Measurements from ENCODE around the gene CLDN22. TPM values are rescaled to one million over a fixed set of nuclear protein-coding genes. Genes with fewer than 3 reads are reported as not detected.

CLDN22 gene
- polyA plus RNA-seq (ENCODE audit: insufficient read length): 0.71 TPM
- long read RNA-seq, donor 1, transcript CLDN22-201 (1 exons, 2,581 nt): major isoform, 63 of 63 reads
- long read RNA-seq, donor 1, partial matches to known transcripts: 0 of 63 reads
- long read RNA-seq, donor 1, other reads (novel, unspliced or antisense): 0 of 63 reads
- long read RNA-seq, donor 2, transcript CLDN22-201 (1 exons, 2,581 nt): major isoform, 55 of 55 reads
- long read RNA-seq, donor 2, partial matches to known transcripts: 0 of 55 reads
- long read RNA-seq, donor 2, other reads (novel, unspliced or antisense): 0 of 55 reads
- long read RNA-seq, donor 3, transcript CLDN22-201 (1 exons, 2,581 nt): major isoform, 42 of 42 reads
- long read RNA-seq, donor 3, partial matches to known transcripts: 0 of 42 reads
- long read RNA-seq, donor 3, other reads (novel, unspliced or antisense): 0 of 42 reads
- long read RNA-seq, donor 4, transcript CLDN22-201 (1 exons, 2,581 nt): major isoform, 18 of 18 reads
- long read RNA-seq, donor 4, partial matches to known transcripts: 0 of 18 reads
- long read RNA-seq, donor 4, other reads (novel, unspliced or antisense): 0 of 18 reads
- long read RNA-seq, donor 5, transcript CLDN22-201 (1 exons, 2,581 nt): major isoform, 66 of 66 reads
- long read RNA-seq, donor 5, partial matches to known transcripts: 0 of 66 reads
- long read RNA-seq, donor 5, other reads (novel, unspliced or antisense): 0 of 66 reads
- long read RNA-seq, donor 6, transcript CLDN22-201 (1 exons, 2,581 nt): major isoform, 53 of 53 reads
- long read RNA-seq, donor 6, partial matches to known transcripts: 0 of 53 reads
- long read RNA-seq, donor 6, other reads (novel, unspliced or antisense): 0 of 53 reads
- long read RNA-seq, donor 7, transcript CLDN22-201 (1 exons, 2,581 nt): major isoform, 95 of 95 reads
- long read RNA-seq, donor 7, partial matches to known transcripts: 0 of 95 reads
- long read RNA-seq, donor 7, other reads (novel, unspliced or antisense): 0 of 95 reads
- long read RNA-seq, donor 8, transcript CLDN22-201 (1 exons, 2,581 nt): major isoform, 16 of 16 reads
- long read RNA-seq, donor 8, partial matches to known transcripts: 0 of 16 reads
- long read RNA-seq, donor 8, other reads (novel, unspliced or antisense): 0 of 16 reads

GRCh38 chr4:183320211-183321059 is at the start of gene CLDN22:
TSS of gene CLDN22 (minus strand) at chr4:183320276. CDS start at chr4:183320218, 58 bp downstream.
- no peak for DNase-seq

GRCh38 chr4:183369073-183369472 is 49.0 kb upstream of the CLDN22 start:
- no peak for DNase-seq

- no peak for DNase-seq
Observed at GRCh38 chr4:183366206-183366835, 46.2 kb upstream of the CLDN22 start.

- no peak for DNase-seq
Observed at GRCh38 chr4:183364025-183364424, 43.9 kb upstream of the CLDN22 start.

GRCh38 chr4:183362916-183363542 is 43.0 kb upstream of the CLDN22 start:
- DNase-seq: no peak

- no peak for DNase-seq
Observed at GRCh38 chr4:183362036-183362435, 42.0 kb upstream of the CLDN22 start.

GRCh38 chr4:183360161-183360919 is 40.3 kb upstream of the CLDN22 start:
- no peak for DNase-seq

- no peak for DNase-seq
Observed at GRCh38 chr4:183358215-183358755, 38.2 kb upstream of the CLDN22 start.

- no peak for DNase-seq
Observed at GRCh38 chr4:183356931-183357675, 37.0 kb upstream of the CLDN22 start.

- no peak for DNase-seq
Observed at GRCh38 chr4:183356173-183356830, 36.2 kb upstream of the CLDN22 start.

GRCh38 chr4:183355405-183355804 is 35.3 kb upstream of the CLDN22 start:
- no peak for DNase-seq

- DNase-seq: no peak
Observed at GRCh38 chr4:183354219-183354618, 34.1 kb upstream of the CLDN22 start.

- DNase-seq: no peak
Observed at GRCh38 chr4:183353557-183353956, 33.5 kb upstream of the CLDN22 start.

GRCh38 chr4:183352546-183352945 is 32.5 kb upstream of the CLDN22 start:
- DNase-seq: no peak

- no peak for DNase-seq
Observed at GRCh38 chr4:183350317-183351071, 30.4 kb upstream of the CLDN22 start.

- no peak for DNase-seq
Observed at GRCh38 chr4:183349673-183350072, 29.6 kb upstream of the CLDN22 start.
